Right atrium auricular region (tissue), 2 donors: Measurements from ENCODE around the gene AP3S2. TPM values are rescaled to one million over a fixed set of nuclear protein-coding genes. Genes with fewer than 3 reads are reported as not detected.

ENCODE experiments used
- DNase-seq: peaks from one replicate; pipeline ENCODE4 v3.0.0-alpha.2; 2019; ENCODE audit warnings: low spot score
- H3K27ac ChIP-seq, 2 donors: fragments of 200-600 bp; sonication (generic); 1 replicate in 1 of 2; 2 replicates in 1 of 2; pipeline ENCODE4 v1.5.1; 2016 to 2019
- H3K27me3 ChIP-seq, 2 donors: fragments of 200-600 bp; sonication (generic); one replicate each; pipeline versions ENCODE4 v1.5.1 to v1.6.0; 2017 to 2019
- H3K36me3 ChIP-seq: fragments of 200-600 bp; sonication (generic); one replicate; pipeline ENCODE4 v1.5.1; 2016
- H3K4me1 ChIP-seq, 2 donors: fragments of 200-600 bp; sonication (generic); one replicate each; pipeline versions ENCODE4 v1.5.1 to v1.6.0; 2017 to 2019
- H3K4me3 ChIP-seq, 2 donors: fragments of 200-600 bp; sonication (generic); 1 replicate in 1 of 2; 2 replicates in 1 of 2; pipeline ENCODE4 v1.5.1; 2017 to 2019; ENCODE audit warnings: mild to moderate bottlenecking in 1 of 2, moderate library complexity in 1 of 2
- H3K9me3 ChIP-seq, 2 donors: fragments of 200-600 bp; sonication (generic); one replicate each; pipeline ENCODE4 v1.5.1; 2019
- CTCF ChIP-seq, 2 donors: fragments of 200-600 bp; sonication (generic); IDR thresholded peaks; one replicate each; pipeline ENCODE4 v1.5.1; 2019; ENCODE audit warnings: antibody characterized with exemption in 2 of 2
- total RNA-seq, 2 donors: library from RNA; depleted of rRNA; stranded (reverse); fragments of >200 nt; gene quantifications; one replicate each; pipeline ENCODE4 v1.1.0, GENCODE V29; 2016

The AP3S2 gene
- total RNA-seq, 2 donors from 2014 or later: 42.1 to 65.9 TPM

- H3K4me3 ChIP-seq: no peak overlapping the region
- TF ChIP-seq CTCF (IDR thresholded peaks at IDR 0.05): no peak
- peaks cover 7 to 15% of the 10 kb centered on the region in 2 donors for H3K27me3 ChIP-seq
- H3K4me1 ChIP-seq: peaks cover 0 to 32% of the 10 kb centered on the region in 2 donors
- peak overlapping the region; percentile 36 to 46 for H3K27ac ChIP-seq
- no peaks in the 10 kb centered on the region for H3K36me3 ChIP-seq
- H3K9me3 ChIP-seq: peaks cover 4 to 10% of the 10 kb centered on the region in 2 donors
- no peak for DNase-seq
Observed at GRCh38 chr15:89812847-89813320, 80.9 kb downstream of the AP3S2 start.

GRCh38 chr15:89812011-89812846, 81.6 kb downstream of the AP3S2 start:
- no peak for TF ChIP-seq CTCF (IDR thresholded peaks at IDR 0.05)
- H3K4me3 ChIP-seq: no peak overlapping the region
- peak overlapping the region; percentile 36 to 46 for H3K27ac ChIP-seq
- peaks cover 0 to 32% of the 10 kb centered on the region in 2 donors for H3K4me1 ChIP-seq
- no peaks in the 10 kb centered on the region for H3K36me3 ChIP-seq
- H3K9me3 ChIP-seq: peaks cover 4 to 10% of the 10 kb centered on the region in 2 donors
- peak; percentile 84 for DNase-seq
- H3K27me3 ChIP-seq: peaks cover 7 to 15% of the 10 kb centered on the region in 2 donors

- Histone ChIP-seq H3K4me3 (no peak overlapping the region), H3K27me3 (peaks cover 7 to 15% of the 10 kb centered on the region in 2 donors), H3K27ac (no peak overlapping the region), H3K9me3 (peaks cover 3 to 5% of the 10 kb centered on the region in 2 donors), H3K4me1 (peaks cover 0 to 32% of the 10 kb centered on the region in 2 donors), H3K36me3 (no peaks in the 10 kb centered on the region)
- TF ChIP-seq CTCF (IDR thresholded peaks at IDR 0.05): no peak
- DNase-seq: no peak
Observed at GRCh38 chr15:89810837-89811236, 83.0 kb downstream of the AP3S2 start.

GRCh38 chr15:89809787-89810148, 84.0 kb downstream of the AP3S2 start:
- DNase-seq: no peak
- Histone ChIP-seq H3K4me3 (no peak overlapping the region), H3K36me3 (no peaks in the 10 kb centered on the region), H3K27ac (no peak overlapping the region), H3K27me3 (peaks cover 7 to 8% of the 10 kb centered on the region in 2 donors), H3K4me1 (peaks cover 0 to 29% of the 10 kb centered on the region in 2 donors), H3K9me3 (no peaks in the 10 kb centered on the region)
- no peak for TF ChIP-seq CTCF (IDR thresholded peaks at IDR 0.05)

GRCh38 chr15:89809093-89809786, 84.6 kb downstream of the AP3S2 start:
- Histone ChIP-seq H3K36me3 (no peaks in the 10 kb centered on the region), H3K27ac (no peak overlapping the region), H3K4me3 (no peak overlapping the region), H3K4me1 (peaks cover 0 to 23% of the 10 kb centered on the region in 2 donors), H3K27me3 (peaks cover 2% of the 10 kb centered on the region in 2 donors), H3K9me3 (no peaks in the 10 kb centered on the region)
- TF ChIP-seq CTCF (IDR thresholded peaks at IDR 0.05): no peak
- no peak for DNase-seq
